ENCODE results near the gene HMGCS2. TPM values are rescaled to one million over a fixed set of nuclear protein-coding genes. Genes with fewer than 3 reads are reported as not detected.

The HMGCS2 gene
- polyA plus RNA-seq, 1 of the 3 experiments (the other 2 are of a cell fraction) = not detected

- H3K4me3 ChIP-seq (ENCODE audit: low read depth in 2 of 2, low read length in 1 of 2) = no peak overlapping the region
- peaks cover 5% of the 10 kb centered on the region for H3K27me3 ChIP-seq (ENCODE audit: insufficient read depth)
- ChIA-PET POLR2A (no interaction called here), CTCF (interaction anchor here (7.6 kb wide), 1 partner anchor 13 kb away, joined by 70 read pairs; no protein-coding TSS in a partner anchor)
- no peak overlapping the region for H3K27ac ChIP-seq (ENCODE audit: low read depth in 2 of 2, low read length in 1 of 2)
- TF ChIP-seq SIN3A (IDR thresholded peaks at IDR 0.05; ENCODE audit: borderline replicate concordance, low read depth, low read length) (no peak), POLR2AphosphoS5 (IDR thresholded peaks at IDR 0.05; ENCODE audit: low read depth, low read length) (no peak), MEF2A (IDR thresholded peaks at IDR 0.05; ENCODE audit: borderline replicate concordance, low read depth) (no peak), RFX5 (IDR thresholded peaks at IDR 0.05; ENCODE audit: low read length) (no peak), MXI1 (IDR thresholded peaks at IDR 0.05; ENCODE audit: low read depth, low read length) (no peak), PBX3 (IDR thresholded peaks at IDR 0.05) (no peak), NRF1 (IDR thresholded peaks at IDR 0.05; ENCODE audit: low read depth, low read length) (no peak), REST (IDR thresholded peaks at IDR 0.05; ENCODE audit: low read depth, low read length) (no peak), FOXM1 (IDR thresholded peaks at IDR 0.05; ENCODE audit: low read depth) (no peak)
- no peaks in the 10 kb centered on the region for H3K36me3 ChIP-seq (replicated peaks in 1 of 2; ENCODE audit: control insufficient read depth in 1 of 2, insufficient read depth in 2 of 2, low read length in 1 of 2)
- no peaks in the 10 kb centered on the region for H4K20me1 ChIP-seq (ENCODE audit: insufficient read depth)
- no peaks in the 10 kb centered on the region for H3K79me2 ChIP-seq (ENCODE audit: insufficient read depth)
- no peak for DNase-seq
- no peaks in the 10 kb centered on the region for H3K9me3 ChIP-seq
- WGBS (ENCODE audit: low lambda C conversion rate) = 36% methylated on average over 3 of the region's 3 CpGs
- H3K9me2 ChIP-seq = no peaks in the 10 kb centered on the region
- no peaks in the 10 kb centered on the region for H3F3A ChIP-seq (replicated peaks; ENCODE audit: insufficient read depth)
- no peak overlapping the region for H3K9ac ChIP-seq
- H3K4me1 ChIP-seq (ENCODE audit: control insufficient read depth in 1 of 2, insufficient read depth in 2 of 2, low read depth in 1 of 2, low read length in 1 of 2) = no peaks in the 10 kb centered on the region
- no peak overlapping the region for H3K4me2 ChIP-seq
- H2AFZ ChIP-seq (ENCODE audit: low read depth) = no peak overlapping the region
Observed at GRCh38 chr1:119758584-119758983, 10.1 kb downstream of the HMGCS2 start.

- Histone ChIP-seq H3K27me3 (ENCODE audit: insufficient read depth) (peaks cover 8% of the 10 kb centered on the region), H3K4me3 (ENCODE audit: low read depth in 2 of 2, low read length in 1 of 2) (no peak overlapping the region), H3K9me2 (no peaks in the 10 kb centered on the region), H4K20me1 (ENCODE audit: insufficient read depth) (no peaks in the 10 kb centered on the region), H3K9me3 (no peaks in the 10 kb centered on the region), H3F3A (replicated peaks; ENCODE audit: insufficient read depth) (no peaks in the 10 kb centered on the region), H2AFZ (ENCODE audit: low read depth) (no peak overlapping the region), H3K79me2 (ENCODE audit: insufficient read depth) (no peaks in the 10 kb centered on the region), H3K9ac (no peak overlapping the region), H3K4me2 (no peak overlapping the region), H3K36me3 (replicated peaks in 1 of 2; ENCODE audit: control insufficient read depth in 1 of 2, insufficient read depth in 2 of 2, low read length in 1 of 2) (no peaks in the 10 kb centered on the region), H3K27ac (ENCODE audit: low read depth in 2 of 2, low read length in 1 of 2) (no peak overlapping the region), H3K4me1 (ENCODE audit: control insufficient read depth in 1 of 2, insufficient read depth in 2 of 2, low read depth in 1 of 2, low read length in 1 of 2) (no peaks in the 10 kb centered on the region; a peak in 1 of 4 replicates)
- 49% methylated on average over 4 of the region's 4 CpGs for WGBS (ENCODE audit: low lambda C conversion rate)
- no peak for TF ChIP-seq FOSL2 (IDR thresholded peaks at IDR 0.05; ENCODE audit: borderline replicate concordance, low read depth)
- no peak for TF ChIP-seq RAD21 (IDR thresholded peaks at IDR 0.05; ENCODE audit: low read length)
- TF ChIP-seq JUND (IDR thresholded peaks at IDR 0.05) = no peak
- TF ChIP-seq RFX5 (IDR thresholded peaks at IDR 0.05; ENCODE audit: low read length) = no peak
- TF ChIP-seq CHD2 (IDR thresholded peaks at IDR 0.05; ENCODE audit: low read length, partially characterized antibody) = no peak
- no peak for TF ChIP-seq USF1 (IDR thresholded peaks at IDR 0.05; ENCODE audit: borderline replicate concordance, low read depth)
- TF ChIP-seq CTCF (IDR thresholded peaks at IDR 0.05) = no peak
- TF ChIP-seq TAF1 (IDR thresholded peaks at IDR 0.05; ENCODE audit: borderline replicate concordance, low read depth, low read length) = no peak
- TF ChIP-seq RXRA (IDR thresholded peaks at IDR 0.05; ENCODE audit: borderline replicate concordance, low read depth) = no peak
- no peak for TF ChIP-seq MXI1 (IDR thresholded peaks at IDR 0.05; ENCODE audit: low read depth, low read length)
- ChIA-PET POLR2A (no interaction called here), CTCF (interaction anchor here (3.5 kb wide), 1 partner anchor 9 kb away, joined by 12 read pairs; no protein-coding TSS in a partner anchor)
- no peak for DNase-seq
Observed at GRCh38 chr1:119752592-119752991, 16.1 kb downstream of the HMGCS2 start.

Data from SK-N-SH (cell line).